Left ventricle myocardium superior (tissue), 1 donor: ENCODE measurements around the gene GP1BA. TPM values are rescaled to one million over a fixed set of nuclear protein-coding genes. Genes with fewer than 3 reads are reported as not detected.
"Not testable (repeated sequence)": the region's sequence is repeated elsewhere in the genome, so short reads cannot be mapped to it uniquely, and the experiment has no call there.

Experiments
- ATAC-seq: fragments of 200-7000 bp; cut with Tn5 transposase; one replicate; pipeline ENCODE4 v1.9.1; 2020; ENCODE audit warnings: mild to moderate bottlenecking, moderate library complexity
- DNase-seq: peaks from one replicate; pipeline ENCODE4 v3.0.0-alpha.2; 2020
- intact Hi-C: fragments of 100-400 bp; cut with micrococcal nuclease; formaldehyde crosslinking; loops from one replicate; pipeline ENCODE4 v1.11.0; 2022
- total RNA-seq: library from RNA; stranded (reverse); fragmentation: NEBNext Ultra II Directional; extraction: Animal tissue kit (Norgen Biotek cat#: 25700); gene quantifications from one replicate; pipeline ENCODE4 v1.2.1, GENCODE V29; 2021
- donor health status: DM: no; HTN: yes; CAD: no; lungs with severe emphysema.

Gene GP1BA
- total RNA-seq, 1 donor from 2014 or later = not detected

GRCh38 chr17:4899341-4900230, 32.5 kb upstream of the GP1BA start, which contains the start of gene C17orf107:
TSS of gene C17orf107 (plus strand) at chr17:4899536. CDS start at chr17:4899763, 227 bp downstream.
- DNase-seq (peak; percentile 86), ATAC-seq (peak; percentile 75)
- intact Hi-C loops = loop anchor here (10.0 kb wide), 2 partner anchors 165 to 185 kb away; partner anchors contain the start of gene ARRB2

GRCh38 chr17:4900231-4901107, 31.6 kb upstream of the GP1BA start:
- intact Hi-C loops = loop anchor here (10.0 kb wide), 1 partner anchor 164 kb away; no protein-coding TSS in a partner anchor
- peak; percentile 40 for DNase-seq
- no peak for ATAC-seq

DNA sequence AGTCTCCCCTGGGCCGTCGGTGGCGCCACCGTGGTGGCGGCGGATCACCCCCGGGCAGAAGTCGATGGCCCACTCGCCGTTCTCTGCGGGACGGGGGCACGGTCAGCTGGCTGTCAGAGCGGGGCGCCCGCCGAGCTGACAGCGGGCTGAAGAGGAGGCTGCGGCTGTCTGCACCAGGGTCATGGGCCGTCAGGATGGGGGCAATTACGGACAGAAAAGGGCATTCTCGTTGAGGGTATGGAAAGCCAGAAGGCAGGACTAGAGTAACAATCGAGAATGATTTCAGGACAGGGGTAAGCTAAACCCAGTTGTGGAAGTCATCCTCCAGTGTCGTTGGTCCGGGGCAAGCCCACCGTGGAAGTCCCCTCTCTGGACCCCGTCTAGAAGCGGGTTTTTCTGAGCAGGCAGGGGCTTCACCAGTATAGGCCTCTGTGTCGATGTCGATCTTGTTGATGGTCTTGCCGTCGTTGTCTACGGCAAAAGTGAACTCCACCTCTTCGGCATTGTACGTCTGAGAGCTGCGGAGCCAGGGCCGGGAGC, 30.9 kb upstream of the GP1BA start:
- DNase-seq = no peak
- no peak for ATAC-seq
- intact Hi-C loops = loop anchor here (10.0 kb wide), 1 partner anchor 164 kb away; no protein-coding TSS in a partner anchor

GRCh38 chr17:4901648-4902344, 30.3 kb upstream of the GP1BA start:
- intact Hi-C loops = loop anchor here (10.0 kb wide), 1 partner anchor 163 kb away; no protein-coding TSS in a partner anchor

DNA sequence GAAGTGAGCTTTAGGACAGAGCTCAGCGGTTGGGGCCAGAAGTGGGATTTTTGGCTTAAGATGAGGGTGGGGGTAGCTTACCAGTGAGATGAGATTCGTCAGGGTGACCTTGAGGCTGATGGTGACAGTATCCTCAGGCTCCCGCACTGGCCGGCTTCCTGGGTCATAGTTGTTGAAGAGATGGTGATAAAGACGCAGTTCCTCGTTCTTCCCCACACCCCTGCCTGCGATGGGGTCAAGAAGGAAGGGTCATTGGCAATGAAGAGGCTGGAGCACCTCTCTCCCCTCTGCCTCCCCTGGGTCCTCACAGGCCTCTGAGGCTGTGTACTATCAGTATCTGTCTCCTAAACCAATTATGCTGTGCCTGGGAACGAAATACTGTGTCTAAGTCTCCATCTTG, 29.5 kb upstream of the GP1BA start:
- intact Hi-C loops = loop anchor here (10.0 kb wide), 1 partner anchor 162 kb away; no protein-coding TSS in a partner anchor
- ATAC-seq = no peak
- DNase-seq = peak; percentile 14

More at GRCh38 chr17:4901648-4902344, 30.3 kb upstream of the GP1BA start:
- DNase-seq (peak; percentile 66), ATAC-seq (peak; percentile 41)

DNA sequence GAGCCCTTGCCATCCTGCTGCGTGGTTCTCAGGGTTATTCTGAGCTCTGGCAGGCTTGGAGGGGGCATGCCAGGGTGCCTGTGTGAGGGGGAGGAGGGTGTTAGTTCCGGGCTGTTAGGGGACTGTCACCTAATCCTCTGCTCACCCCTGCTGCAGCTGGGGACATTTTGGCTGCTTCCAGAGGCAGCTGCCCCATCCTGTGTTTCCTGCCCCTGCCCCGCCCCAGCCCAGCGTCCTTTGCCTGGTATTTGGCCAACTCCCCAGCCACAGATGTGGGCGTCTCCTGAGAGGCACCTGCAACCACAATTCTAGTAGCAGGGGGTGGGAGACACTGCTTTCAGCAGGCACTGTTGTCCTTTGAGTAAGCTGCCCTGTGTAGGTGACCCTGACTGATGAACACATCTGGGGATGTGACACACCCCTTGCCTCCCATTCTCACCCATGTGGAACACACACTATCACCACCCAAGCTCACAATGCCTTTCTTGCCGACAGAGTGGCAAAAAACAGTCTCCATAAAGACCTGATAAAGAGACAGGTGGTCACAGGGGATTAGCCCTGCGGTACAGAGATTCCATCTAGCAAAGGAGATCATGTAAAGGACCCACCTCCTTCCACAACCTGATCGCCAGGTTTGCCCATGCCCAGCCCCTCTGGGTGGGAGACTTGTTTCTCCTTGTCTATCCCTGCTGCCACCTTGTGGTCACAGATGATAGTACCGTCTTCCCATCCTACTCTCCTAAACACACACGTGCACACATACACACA, 28.8 kb upstream of the GP1BA start, which contains the start of gene CHRNE:
CHRNE (minus strand) TSS at position 48 of the 768 bp plus-strand sequence; CDS start at position 13, 35 bp downstream.
- intact Hi-C loops = loop anchor here (10.0 kb wide), 1 partner anchor 162 kb away; no protein-coding TSS in a partner anchor
- peak; percentile 28 for ATAC-seq
- peak; percentile 52 for DNase-seq

- intact Hi-C loops = loop anchor here (10.0 kb wide), 1 partner anchor 158 kb away; no protein-coding TSS in a partner anchor
- not testable (repeated sequence) for ATAC-seq, DNase-seq
Measured at GRCh38 chr17:4906642-4907041, 25.4 kb upstream of the GP1BA start.

DNA sequence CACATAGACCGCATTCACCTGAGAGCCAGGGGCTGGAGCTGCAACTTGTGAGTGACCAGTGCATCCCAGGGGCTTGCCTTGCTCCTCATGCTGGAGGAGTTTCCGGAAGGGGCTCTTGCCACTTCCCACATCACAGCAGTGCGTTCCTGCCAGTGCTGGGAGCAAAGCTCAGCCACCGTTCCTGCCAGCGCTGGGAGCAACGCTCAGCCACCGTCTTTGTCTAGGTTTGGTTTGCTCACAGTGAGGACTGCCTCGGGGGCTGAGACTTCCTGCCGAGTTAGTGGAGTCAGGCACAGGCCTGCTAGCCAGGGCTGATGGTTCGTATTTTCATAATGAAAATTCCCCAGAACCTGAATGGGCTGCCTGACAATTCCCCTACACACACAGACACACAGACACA, 23.8 kb upstream of the GP1BA start:
- ATAC-seq = peak; percentile 43
- no peak for DNase-seq
- intact Hi-C loops = loop anchor here (10.0 kb wide), 1 partner anchor 156 kb away; no protein-coding TSS in a partner anchor

- intact Hi-C loops = loop anchor here (10.0 kb wide), 1 partner anchor 156 kb away; no protein-coding TSS in a partner anchor
- DNase-seq = peak; percentile 94
Measured at GRCh38 chr17:4908711-4909496, 23.2 kb upstream of the GP1BA start.

DNA sequence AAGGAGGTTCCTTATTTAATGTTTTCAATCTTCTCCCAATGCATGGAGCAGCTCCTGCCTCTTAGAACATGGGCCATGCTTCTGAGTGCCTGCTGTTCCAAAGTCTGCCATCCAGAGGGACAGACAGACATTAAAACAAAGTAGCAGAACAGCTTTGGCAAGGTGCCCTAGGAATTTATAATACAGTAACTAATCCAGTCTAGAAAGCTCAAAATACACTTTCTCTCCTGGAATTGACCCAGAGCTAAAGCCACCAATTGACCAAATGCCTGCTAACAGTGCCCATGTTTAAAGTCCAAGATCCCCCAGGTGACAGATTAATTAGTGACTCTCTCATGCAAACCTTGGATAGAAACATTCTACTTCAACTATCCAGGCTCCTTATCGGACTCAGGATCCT, 18.1 kb upstream of the GP1BA start:
- intact Hi-C loops = no loop called here
- ATAC-seq = no peak
- DNase-seq = no peak

More at GRCh38 chr17:4908711-4909496, 23.2 kb upstream of the GP1BA start:
- ATAC-seq = peak; percentile 99

GRCh38 chr17:4914551-4914950, 17.5 kb upstream of the GP1BA start:
- ATAC-seq, DNase-seq, intact Hi-C loops: not testable (repeated sequence)

- ATAC-seq (no peak), DNase-seq (no peak)
- intact Hi-C loops = no loop called here
Measured at GRCh38 chr17:4919511-4920047, 12.5 kb upstream of the GP1BA start.

GRCh38 chr17:4920351-4921048, 11.6 kb upstream of the GP1BA start:
- intact Hi-C loops = no loop called here
- ATAC-seq (no peak), DNase-seq (no peak)

- DNase-seq = no peak
- ATAC-seq = no peak
- intact Hi-C loops = no loop called here
Measured at GRCh38 chr17:4921320-4921719, 10.8 kb upstream of the GP1BA start.

GRCh38 chr17:4926577-4927335, 5.3 kb upstream of the GP1BA start:
- DNase-seq, intact Hi-C loops, ATAC-seq: not testable (repeated sequence)
